ENCODE measurements around the gene MTFP1.
"Not testable (repeated sequence)": the region's sequence is repeated elsewhere in the genome, so short reads cannot be mapped to it uniquely, and the experiment has no call there.

- not testable (repeated sequence) for TF ChIP-seq CTCF, POLR2A (IDR thresholded peaks at IDR 0.05)
Observed at GRCh38 chr22:30401024-30401423, 24.5 kb upstream of the MTFP1 start.
